Measurements from ENCODE around the gene ANO6.

GRCh38 chr12:45182511-45182910 is 33.4 kb upstream of the ANO6 start:
- TF ChIP-seq CTCF (conservative IDR thresholded peaks at IDR 0.05; ENCODE audit: low read depth, low read length) (no peak), EZH2 (IDR thresholded peaks at IDR 0.05; ENCODE audit: low read length, unreplicated experiment) (no peak)

Measured in PC-3 (cell line).